Esophagus squamous epithelium (tissue), 4 donors: ENCODE data around the gene VOPP1.
"Not testable (repeated sequence)": the region's sequence is repeated elsewhere in the genome, so short reads cannot be mapped to it uniquely, and the experiment has no call there.

Source experiments
- POLR2A ChIP-seq, 4 donors: fragments of 450-650 bp; IDR thresholded peaks; one replicate each; pipeline ENCODE4 v1.6.1; 2017; ENCODE audit warnings: antibody characterized with exemption in 4 of 4, mild to moderate bottlenecking in 4 of 4, moderate library complexity in 3 of 4
- TF ChIP-seq, protein P1 (sequence below), 6 experiments: fragments of 450-650 bp in 4 of 6; fragments of 200-600 bp in 2 of 6; sonication (generic) in 2 of 6; IDR thresholded peaks; one replicate each; pipeline ENCODE4 v1.5.1; 2016 to 2019; ENCODE audit warnings: antibody characterized with exemption in 6 of 6, mild to moderate bottlenecking in 4 of 6, moderate library complexity in 4 of 6

GRCh38 chr7:55597944-55598499, 25.7 kb upstream of the VOPP1 start:
- TF ChIP-seq, protein P1, sequence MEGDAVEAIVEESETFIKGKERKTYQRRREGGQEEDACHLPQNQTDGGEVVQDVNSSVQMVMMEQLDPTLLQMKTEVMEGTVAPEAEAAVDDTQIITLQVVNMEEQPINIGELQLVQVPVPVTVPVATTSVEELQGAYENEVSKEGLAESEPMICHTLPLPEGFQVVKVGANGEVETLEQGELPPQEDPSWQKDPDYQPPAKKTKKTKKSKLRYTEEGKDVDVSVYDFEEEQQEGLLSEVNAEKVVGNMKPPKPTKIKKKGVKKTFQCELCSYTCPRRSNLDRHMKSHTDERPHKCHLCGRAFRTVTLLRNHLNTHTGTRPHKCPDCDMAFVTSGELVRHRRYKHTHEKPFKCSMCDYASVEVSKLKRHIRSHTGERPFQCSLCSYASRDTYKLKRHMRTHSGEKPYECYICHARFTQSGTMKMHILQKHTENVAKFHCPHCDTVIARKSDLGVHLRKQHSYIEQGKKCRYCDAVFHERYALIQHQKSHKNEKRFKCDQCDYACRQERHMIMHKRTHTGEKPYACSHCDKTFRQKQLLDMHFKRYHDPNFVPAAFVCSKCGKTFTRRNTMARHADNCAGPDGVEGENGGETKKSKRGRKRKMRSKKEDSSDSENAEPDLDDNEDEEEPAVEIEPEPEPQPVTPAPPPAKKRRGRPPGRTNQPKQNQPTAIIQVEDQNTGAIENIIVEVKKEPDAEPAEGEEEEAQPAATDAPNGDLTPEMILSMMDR (IDR thresholded peaks at IDR 0.05), result peak in 5 of 6 experiments; percentile 25 to 49 (median 37)
- not testable (repeated sequence) for TF ChIP-seq POLR2A (IDR thresholded peaks at IDR 0.05)
